PFSK-1 (cell line): ENCODE results near the gene NLRC3.

Source experiments
- FOXP2 ChIP-seq: optimal IDR thresholded peaks from 2 replicates; pipeline ENCODE3; 2011; ENCODE audit warnings: borderline replicate concordance, control low read depth, inconsistent platforms; ENCODE audit not compliant: insufficient read depth; ENCODE audit errors: extremely low read length, extremely low read depth
- POLR2AphosphoS5 ChIP-seq: IDR thresholded peaks from 2 replicates; pipeline ENCODE4 v1.6.1; 2012; ENCODE audit warnings: low read depth, mild to moderate bottlenecking, control low read depth, low read length, moderate library complexity
- SIN3A ChIP-seq: IDR thresholded peaks from 2 replicates; pipeline ENCODE4 v1.6.1; 2012; ENCODE audit warnings: mild to moderate bottlenecking, low read length, moderate library complexity, borderline replicate concordance; ENCODE audit not compliant: insufficient read depth
- TAF1 ChIP-seq: IDR thresholded peaks from 2 replicates; pipeline ENCODE4 v1.6.1; 2012; ENCODE audit warnings: low read length, control low read depth, borderline replicate concordance; ENCODE audit not compliant: insufficient read depth
- TF ChIP-seq, protein P1 (sequence below), 2 experiments: IDR thresholded peaks; 2 replicates each; pipeline versions ENCODE4 v1.6.1 to v1.8.0; 2011 to 2012; ENCODE audit warnings: low read depth in 2 of 2, low read length in 2 of 2, control low read depth in 1 of 2, inconsistent platforms in 1 of 2, mild to moderate bottlenecking in 1 of 2, moderate library complexity in 1 of 2; ENCODE audit not compliant: insufficient read depth in 1 of 2

The NLRC3 gene

DNA sequence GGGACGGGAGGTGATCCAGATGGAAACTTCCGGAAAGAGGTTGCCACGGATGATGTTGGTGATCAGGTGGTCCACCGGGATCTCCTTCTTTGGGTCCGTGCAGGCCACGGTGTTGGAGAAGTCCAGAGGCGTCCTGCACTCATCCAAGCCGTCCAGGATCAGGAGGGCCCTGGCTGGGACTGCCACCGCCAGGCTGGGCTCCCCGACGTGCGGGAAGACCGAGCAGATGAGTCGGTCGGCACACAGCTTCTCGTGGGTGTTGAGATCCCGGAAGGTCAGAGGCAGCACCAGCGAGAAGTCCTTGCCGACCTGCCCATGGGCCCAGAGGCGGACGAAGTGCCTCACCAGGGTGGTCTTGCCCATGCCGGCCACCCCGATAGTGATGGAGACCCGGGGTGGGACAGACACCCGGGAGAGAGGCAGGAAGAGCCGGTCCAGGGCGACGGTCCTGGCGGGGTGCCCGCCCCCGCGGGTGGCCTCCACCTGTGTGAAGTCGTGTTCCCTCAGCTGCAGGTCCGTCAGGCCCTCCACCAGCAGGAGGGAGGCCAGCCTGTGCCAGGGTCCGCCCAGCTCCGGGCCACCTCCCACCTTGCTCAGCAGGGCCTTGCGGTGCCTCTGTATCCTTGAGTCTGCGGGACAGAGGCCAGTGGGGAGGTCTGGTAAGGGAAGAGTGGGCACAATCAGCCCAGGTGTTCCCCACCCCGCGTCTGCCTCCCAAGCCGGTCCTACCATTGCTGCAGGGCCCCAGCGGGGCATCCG lies 12.9 kb downstream of the NLRC3 start:
- TF ChIP-seq SIN3A (no peak), POLR2AphosphoS5 (no peak), TAF1 (no peak), FOXP2 (no peak)
- TF ChIP-seq, protein P1, sequence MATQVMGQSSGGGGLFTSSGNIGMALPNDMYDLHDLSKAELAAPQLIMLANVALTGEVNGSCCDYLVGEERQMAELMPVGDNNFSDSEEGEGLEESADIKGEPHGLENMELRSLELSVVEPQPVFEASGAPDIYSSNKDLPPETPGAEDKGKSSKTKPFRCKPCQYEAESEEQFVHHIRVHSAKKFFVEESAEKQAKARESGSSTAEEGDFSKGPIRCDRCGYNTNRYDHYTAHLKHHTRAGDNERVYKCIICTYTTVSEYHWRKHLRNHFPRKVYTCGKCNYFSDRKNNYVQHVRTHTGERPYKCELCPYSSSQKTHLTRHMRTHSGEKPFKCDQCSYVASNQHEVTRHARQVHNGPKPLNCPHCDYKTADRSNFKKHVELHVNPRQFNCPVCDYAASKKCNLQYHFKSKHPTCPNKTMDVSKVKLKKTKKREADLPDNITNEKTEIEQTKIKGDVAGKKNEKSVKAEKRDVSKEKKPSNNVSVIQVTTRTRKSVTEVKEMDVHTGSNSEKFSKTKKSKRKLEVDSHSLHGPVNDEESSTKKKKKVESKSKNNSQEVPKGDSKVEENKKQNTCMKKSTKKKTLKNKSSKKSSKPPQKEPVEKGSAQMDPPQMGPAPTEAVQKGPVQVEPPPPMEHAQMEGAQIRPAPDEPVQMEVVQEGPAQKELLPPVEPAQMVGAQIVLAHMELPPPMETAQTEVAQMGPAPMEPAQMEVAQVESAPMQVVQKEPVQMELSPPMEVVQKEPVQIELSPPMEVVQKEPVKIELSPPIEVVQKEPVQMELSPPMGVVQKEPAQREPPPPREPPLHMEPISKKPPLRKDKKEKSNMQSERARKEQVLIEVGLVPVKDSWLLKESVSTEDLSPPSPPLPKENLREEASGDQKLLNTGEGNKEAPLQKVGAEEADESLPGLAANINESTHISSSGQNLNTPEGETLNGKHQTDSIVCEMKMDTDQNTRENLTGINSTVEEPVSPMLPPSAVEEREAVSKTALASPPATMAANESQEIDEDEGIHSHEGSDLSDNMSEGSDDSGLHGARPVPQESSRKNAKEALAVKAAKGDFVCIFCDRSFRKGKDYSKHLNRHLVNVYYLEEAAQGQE (IDR thresholded peaks at IDR 0.05; ENCODE audit: insufficient read depth in 1 of 2, low read depth in 2 of 2, low read length in 2 of 2), result no peak

DNA sequence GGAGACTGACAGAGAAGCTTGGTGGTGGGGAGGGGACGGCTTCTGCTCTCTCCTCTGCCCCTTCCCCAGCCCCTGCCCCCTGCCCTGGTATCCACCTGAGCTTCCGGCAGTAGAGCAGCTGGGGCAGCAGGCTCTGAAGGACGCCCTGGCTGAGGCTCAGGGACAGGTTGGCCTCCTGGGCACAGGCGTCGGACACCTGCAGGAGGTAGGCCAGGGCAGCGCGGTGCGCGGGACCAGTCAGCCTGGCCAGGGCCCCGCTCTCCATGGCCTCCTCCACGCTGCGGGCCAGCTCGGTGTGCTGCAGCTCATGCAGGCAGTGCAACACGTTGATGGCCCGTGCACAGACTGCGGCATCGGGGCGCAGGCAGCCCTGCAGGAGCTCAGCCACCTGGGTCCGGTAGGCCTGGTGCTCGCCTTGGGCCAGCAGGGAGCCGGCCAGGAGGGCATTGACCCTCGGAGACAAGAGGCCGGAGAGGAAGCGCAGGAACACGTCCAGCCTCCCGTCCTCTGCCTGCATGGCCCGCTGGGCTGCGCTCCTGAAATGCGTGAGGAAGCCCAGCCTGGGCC lies 14.2 kb downstream of the NLRC3 start:
- no peak for TF ChIP-seq SIN3A
- no peak for TF ChIP-seq FOXP2
- TF ChIP-seq POLR2AphosphoS5, result no peak
- no peak for TF ChIP-seq TAF1
- TF ChIP-seq, protein P1 (IDR thresholded peaks at IDR 0.05; ENCODE audit: insufficient read depth in 1 of 2, low read depth in 2 of 2, low read length in 2 of 2), result no peak

DNA sequence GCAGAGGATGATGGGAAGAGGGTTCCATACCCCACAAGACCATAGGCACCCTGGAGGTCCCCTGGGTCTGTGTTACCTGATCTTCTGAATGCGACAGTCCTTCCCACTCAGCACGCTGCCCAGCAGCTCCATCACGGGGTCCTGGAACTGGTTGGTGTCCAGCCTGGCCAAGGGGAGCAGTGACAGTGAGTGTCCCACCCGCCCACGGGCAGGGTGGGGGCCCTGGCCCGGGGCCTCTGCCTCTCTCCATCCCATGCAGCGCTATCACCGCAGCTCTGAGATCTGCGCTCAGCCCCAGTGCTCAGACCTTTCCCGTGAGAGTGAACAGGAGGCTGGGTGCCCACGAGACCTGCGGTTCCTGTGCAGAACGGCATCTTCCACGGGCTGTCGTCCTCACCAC lies 15.6 kb downstream of the NLRC3 start:
- TF ChIP-seq POLR2AphosphoS5 (no peak), FOXP2 (no peak), SIN3A (no peak), TAF1 (no peak)
- TF ChIP-seq, protein P1 (IDR thresholded peaks at IDR 0.05; ENCODE audit: insufficient read depth in 1 of 2, low read depth in 2 of 2, low read length in 2 of 2), result no peak

DNA sequence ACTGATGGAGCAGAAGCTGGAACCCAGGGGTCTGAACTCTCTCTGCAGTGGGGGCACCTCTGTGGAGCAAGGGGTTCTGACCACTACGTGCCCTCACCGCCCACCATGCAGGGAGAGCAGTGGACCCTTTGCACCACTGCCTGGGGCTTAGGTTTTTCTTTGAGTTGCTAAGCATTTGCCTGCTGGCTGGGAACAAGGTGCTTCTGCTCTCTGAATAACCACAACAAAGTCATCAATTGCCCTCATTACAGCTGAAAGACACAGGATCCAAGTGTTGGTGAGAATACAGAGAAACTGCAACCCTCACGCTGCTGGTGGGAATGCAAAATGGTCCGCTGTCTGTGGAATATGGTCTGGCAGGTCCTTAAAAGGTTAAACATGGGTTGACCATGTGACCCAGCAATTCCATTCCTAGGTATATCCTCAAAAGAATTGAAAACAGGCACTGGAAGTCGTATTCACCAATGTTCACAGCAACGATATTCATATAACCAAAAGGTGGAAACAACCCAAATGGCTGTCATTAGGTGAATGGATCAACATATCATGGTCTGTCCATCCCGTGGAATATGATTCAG lies 22.8 kb downstream of the NLRC3 start:
- TF ChIP-seq, protein P1 (IDR thresholded peaks at IDR 0.05; ENCODE audit: insufficient read depth in 1 of 2, low read depth in 2 of 2, low read length in 2 of 2), result no peak
- no peak for TF ChIP-seq TAF1
- no peak for TF ChIP-seq SIN3A
- no peak for TF ChIP-seq FOXP2
- no peak for TF ChIP-seq POLR2AphosphoS5
